HepG2 (cell line): ENCODE measurements around the gene ZSCAN21. TPM values are rescaled to one million over a fixed set of nuclear protein-coding genes. Genes with fewer than 3 reads are reported as not detected.
A peak's percentile ranks its signal among the peaks of the same experiment; 100 is the strongest.

Experiments
- AHR ChIP-seq: IDR thresholded peaks from 2 replicates; pipeline ENCODE4 v1.6.1; 2018; ENCODE audit warnings: missing genetic modification reagents, missing compliant biosample characterization
- ATF6 ChIP-seq: sonication (generic); formaldehyde crosslinking; conservative IDR thresholded peaks from 2 replicates; pipeline ENCODE4 v1.4.0; 2020; ENCODE audit warnings: missing genetic modification reagents
- BHLHE40 ChIP-seq: IDR thresholded peaks from 2 replicates; pipeline ENCODE4 v1.6.1; 2011; ENCODE audit warnings: low read length, improper control_type of control experiment
- CEBPB ChIP-seq: IDR thresholded peaks from 2 replicates; pipeline ENCODE4 v1.6.1; 2011; ENCODE audit warnings: low read depth, low read length, improper control_type of control experiment, borderline replicate concordance
- ESRRA ChIP-seq: sonication (generic); formaldehyde crosslinking; IDR thresholded peaks from 2 replicates; pipeline ENCODE4 v1.5.1; 2020; ENCODE audit warnings: mild to moderate bottlenecking, low read depth, missing genetic modification reagents
- NCOA2 ChIP-seq: sonication (generic); formaldehyde crosslinking; IDR thresholded peaks from 2 replicates; pipeline ENCODE4 v1.8.0; 2022; ENCODE audit warnings: inconsistent platforms
- SALL1 ChIP-seq: sonication (generic); formaldehyde crosslinking; IDR thresholded peaks from 2 replicates; pipeline ENCODE4 v1.8.0; 2022; ENCODE audit warnings: mild to moderate bottlenecking, missing genetic modification reagents
- SNAPC5 ChIP-seq: sonication (generic); formaldehyde crosslinking; IDR thresholded peaks from 2 replicates; pipeline ENCODE4 v1.8.1; 2023; ENCODE audit warnings: mild to moderate bottlenecking, missing genetic modification reagents, borderline replicate concordance
- UBTF ChIP-seq: sonication (generic); formaldehyde crosslinking; IDR thresholded peaks from 2 replicates; pipeline ENCODE4 v1.4.0; 2020; ENCODE audit warnings: mild to moderate bottlenecking, missing genetic modification reagents
- WIZ ChIP-seq: sonication (generic); formaldehyde crosslinking; IDR thresholded peaks from 2 replicates; pipeline ENCODE4 v1.5.1; 2020; ENCODE audit warnings: mild to moderate bottlenecking, missing genetic modification reagents
- ZBTB1 ChIP-seq: sonication (generic); formaldehyde crosslinking; IDR thresholded peaks from 2 replicates; pipeline ENCODE4 v1.4.0; 2020; ENCODE audit warnings: missing genetic modification reagents, borderline replicate concordance
- ZBTB7A ChIP-seq: sonication (generic); formaldehyde crosslinking; IDR thresholded peaks from 2 replicates; pipeline ENCODE4 v1.8.0; 2022; ENCODE audit warnings: mild to moderate bottlenecking, missing genetic modification reagents
- ZBTB7B ChIP-seq: sonication (generic); formaldehyde crosslinking; IDR thresholded peaks from 2 replicates; pipeline ENCODE4 v1.4.0; 2020; ENCODE audit warnings: missing genetic modification reagents
- ZNF180 ChIP-seq: sonication (generic); formaldehyde crosslinking; IDR thresholded peaks from 2 replicates; pipeline ENCODE4 v1.4.0; 2020; ENCODE audit warnings: low read depth, missing genetic modification reagents, borderline replicate concordance
- ZNF501 ChIP-seq: sonication (generic); formaldehyde crosslinking; IDR thresholded peaks from 2 replicates; pipeline ENCODE4 v1.5.1; 2020; ENCODE audit warnings: mild to moderate bottlenecking, moderate library complexity, missing genetic modification reagents
- ZNF614 ChIP-seq: IDR thresholded peaks from 2 replicates; pipeline ENCODE4 v1.6.1; 2018; ENCODE audit warnings: missing biosample characterization, missing genetic modification reagents, inconsistent platforms, borderline replicate concordance
- ZNF660 ChIP-seq: sonication (generic); formaldehyde crosslinking; IDR thresholded peaks from 2 replicates; pipeline ENCODE4 v1.5.1; 2020; ENCODE audit warnings: mild to moderate bottlenecking, low read depth, missing genetic modification reagents, borderline replicate concordance
- ZNF749 ChIP-seq: sonication (generic); formaldehyde crosslinking; IDR thresholded peaks from 2 replicates; pipeline ENCODE4 v1.8.0; 2022; ENCODE audit warnings: mild to moderate bottlenecking, missing genetic modification reagents, moderate library complexity, borderline replicate concordance
- ZNF766 ChIP-seq: sonication (generic); formaldehyde crosslinking; IDR thresholded peaks from 2 replicates; pipeline ENCODE4 v1.5.0; 2020; ENCODE audit warnings: missing genetic modification reagents, borderline replicate concordance
- ZNF776 ChIP-seq: sonication (generic); formaldehyde crosslinking; IDR thresholded peaks from 2 replicates; pipeline ENCODE4 v1.4.0; 2020; ENCODE audit warnings: mild to moderate bottlenecking, missing genetic modification reagents
- polyA plus RNA-seq, 8 experiments: library from polyadenylated mRNA; depleted of rRNA in 3 of 8; stranded (reverse) in 7 of 8; unstranded in 1 of 8; fragments of >200 nt; fragmentation: Illumina TruSeq in 4 of 8; extraction: Trizol in 4 of 8; gene quantifications; 2 replicates each; pipeline versions ENCODE4 v1.2.1 to v1.2.3, GENCODE V29; 2011 to 2016; ENCODE audit warnings: low read depth in 4 of 8, missing spikeins in 1 of 8, mixed read lengths in 1 of 8; ENCODE audit not compliant: insufficient read depth in 1 of 8
- total RNA-seq, 5 experiments: library from RNA; depleted of rRNA; stranded (reverse); fragments of >200 nt; fragmentation: Illumina TruSeq; extraction: Trizol; gene quantifications; 2 replicates each; pipeline ENCODE4 v1.2.3, GENCODE V29; 2016; ENCODE audit warnings: low read depth in 1 of 5
- TF ChIP-seq, protein P1 (sequence below): sonication (generic); formaldehyde crosslinking; IDR thresholded peaks from 2 replicates; pipeline ENCODE4 v1.4.0; 2020; ENCODE audit warnings: missing genetic modification reagents
- TF ChIP-seq, protein P2 (sequence below): sonication (generic); formaldehyde crosslinking; IDR thresholded peaks from 2 replicates; pipeline ENCODE4 v1.4.0; 2020; ENCODE audit warnings: missing genetic modification reagents
- TF ChIP-seq, protein P3 (sequence below): sonication (generic); formaldehyde crosslinking; IDR thresholded peaks from 2 replicates; pipeline ENCODE4 v1.4.0; 2020; ENCODE audit warnings: missing genetic modification reagents

The ZSCAN21 gene
- total and polyA plus RNA-seq, 2 of the 13 experiments (the other 11 are each of a cell fraction or from before 2014, with no cell fraction given): 7.0 to 10.0 TPM

DNA sequence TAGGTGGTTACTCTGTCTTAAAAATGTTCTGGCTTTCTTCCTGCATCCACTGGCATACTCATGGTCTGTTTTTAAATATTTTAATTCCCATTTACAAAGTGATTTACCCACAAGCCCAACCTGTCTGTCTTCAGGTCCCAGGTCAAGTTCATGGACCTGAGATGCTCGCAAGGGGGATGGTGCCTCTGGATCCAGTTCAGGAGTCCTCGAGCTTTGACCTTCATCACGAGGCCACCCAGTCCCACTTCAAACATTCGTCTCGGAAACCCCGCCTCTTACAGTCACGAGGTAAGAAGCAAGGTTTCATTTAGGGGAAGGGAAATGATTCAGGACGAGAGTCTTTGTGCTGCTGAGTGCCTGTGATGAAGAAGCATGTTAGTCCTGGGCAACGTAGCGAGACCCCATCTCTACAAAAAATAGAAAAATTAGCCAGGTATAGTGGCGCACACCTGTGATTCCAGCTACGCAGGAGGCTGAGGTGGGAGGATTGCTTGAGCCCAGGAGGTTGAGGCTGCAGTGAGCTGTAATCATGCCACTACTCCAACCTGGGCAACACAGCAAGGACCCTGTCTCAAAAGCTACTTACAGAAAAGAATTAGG, 25.5 kb upstream of the ZSCAN21 start (continued):
- TF ChIP-seq, protein P1, sequence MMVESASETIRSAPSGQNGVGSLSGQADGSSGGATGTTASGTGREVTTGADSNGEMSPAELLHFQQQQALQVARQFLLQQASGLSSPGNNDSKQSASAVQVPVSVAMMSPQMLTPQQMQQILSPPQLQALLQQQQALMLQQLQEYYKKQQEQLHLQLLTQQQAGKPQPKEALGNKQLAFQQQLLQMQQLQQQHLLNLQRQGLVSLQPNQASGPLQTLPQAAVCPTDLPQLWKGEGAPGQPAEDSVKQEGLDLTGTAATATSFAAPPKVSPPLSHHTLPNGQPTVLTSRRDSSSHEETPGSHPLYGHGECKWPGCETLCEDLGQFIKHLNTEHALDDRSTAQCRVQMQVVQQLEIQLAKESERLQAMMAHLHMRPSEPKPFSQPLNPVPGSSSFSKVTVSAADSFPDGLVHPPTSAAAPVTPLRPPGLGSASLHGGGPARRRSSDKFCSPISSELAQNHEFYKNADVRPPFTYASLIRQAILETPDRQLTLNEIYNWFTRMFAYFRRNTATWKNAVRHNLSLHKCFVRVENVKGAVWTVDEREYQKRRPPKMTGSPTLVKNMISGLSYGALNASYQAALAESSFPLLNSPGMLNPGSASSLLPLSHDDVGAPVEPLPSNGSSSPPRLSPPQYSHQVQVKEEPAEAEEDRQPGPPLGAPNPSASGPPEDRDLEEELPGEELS (CRISPR knock-in tag): peak; percentile 43; the same call in 1 of the 2 replicates
- TF ChIP-seq ZBTB7A (CRISPR knock-in tag) (no peak), ZNF766 (CRISPR knock-in tag) (no peak), AHR (CRISPR knock-in tag) (no peak), WIZ (CRISPR knock-in tag) (no peak), ZNF776 (CRISPR knock-in tag) (no peak), ZBTB1 (CRISPR knock-in tag) (no peak), CEBPB (no peak), ZBTB7B (CRISPR knock-in tag) (no peak), SALL1 (CRISPR knock-in tag) (peak; percentile 83), BHLHE40 (peak; percentile 74), NCOA2 (CRISPR knock-in tag) (peak; percentile 83; the same call in 1 of the 2 replicates), ZNF180 (CRISPR knock-in tag) (no peak), ZNF614 (CRISPR knock-in tag) (no peak), UBTF (0 out of 2 replicates have a peak, but pooled peaks have one; percentile 22), ESRRA (peak; percentile 78; the same call in 1 of the 2 replicates), SNAPC5 (CRISPR knock-in tag) (no peak), ATF6 (no peak), ZNF660 (CRISPR knock-in tag) (no peak), ZNF501 (CRISPR knock-in tag) (peak; percentile 78; the same call in 1 of the 2 replicates), ZNF749 (CRISPR knock-in tag) (no peak)
- TF ChIP-seq, protein P2, sequence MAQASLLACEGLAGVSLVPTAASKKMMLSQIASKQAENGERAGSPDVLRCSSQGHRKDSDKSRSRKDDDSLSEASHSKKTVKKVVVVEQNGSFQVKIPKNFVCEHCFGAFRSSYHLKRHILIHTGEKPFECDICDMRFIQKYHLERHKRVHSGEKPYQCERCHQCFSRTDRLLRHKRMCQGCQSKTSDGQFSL (CRISPR knock-in tag): no peak
- TF ChIP-seq, protein P3, sequence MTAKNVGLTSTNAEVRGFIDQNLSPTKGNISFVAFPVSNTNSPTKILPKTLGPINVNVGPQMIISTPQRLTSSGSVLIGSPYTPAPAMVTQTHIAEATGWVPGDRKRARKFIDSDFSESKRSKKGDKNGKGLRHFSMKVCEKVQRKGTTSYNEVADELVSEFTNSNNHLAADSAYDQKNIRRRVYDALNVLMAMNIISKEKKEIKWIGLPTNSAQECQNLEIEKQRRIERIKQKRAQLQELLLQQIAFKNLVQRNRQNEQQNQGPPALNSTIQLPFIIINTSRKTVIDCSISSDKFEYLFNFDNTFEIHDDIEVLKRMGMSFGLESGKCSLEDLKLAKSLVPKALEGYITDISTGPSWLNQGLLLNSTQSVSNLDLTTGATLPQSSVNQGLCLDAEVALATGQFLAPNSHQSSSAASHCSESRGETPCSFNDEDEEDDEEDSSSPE: peak; percentile 41; the same call in 1 of the 2 replicates
